ENCODE results near the gene MPEG1.

The MPEG1 gene

DNA sequence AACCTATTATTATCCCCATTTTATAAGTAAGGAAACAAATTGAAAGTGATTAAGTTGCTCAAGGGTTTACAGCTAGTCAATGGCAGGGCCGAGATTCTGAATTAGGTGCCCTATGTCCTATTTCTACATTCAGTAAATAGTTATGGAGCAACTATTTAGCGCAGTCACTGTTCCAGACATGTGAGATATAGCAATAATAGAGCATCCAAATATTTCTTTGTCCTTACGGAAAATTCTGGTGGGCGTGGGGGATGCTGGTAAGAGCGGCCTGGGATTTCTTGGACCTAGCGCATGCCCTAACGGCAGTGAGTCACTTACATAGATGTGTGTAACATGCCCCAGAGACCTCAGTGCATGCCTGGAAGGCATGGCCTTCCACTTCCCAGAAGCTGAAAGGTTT is 36.4 kb downstream of the MPEG1 start:
- no peak for DNase-seq (ENCODE audit: insufficient read length, low spot score)
- FAIRE-seq, result no peak

DNA sequence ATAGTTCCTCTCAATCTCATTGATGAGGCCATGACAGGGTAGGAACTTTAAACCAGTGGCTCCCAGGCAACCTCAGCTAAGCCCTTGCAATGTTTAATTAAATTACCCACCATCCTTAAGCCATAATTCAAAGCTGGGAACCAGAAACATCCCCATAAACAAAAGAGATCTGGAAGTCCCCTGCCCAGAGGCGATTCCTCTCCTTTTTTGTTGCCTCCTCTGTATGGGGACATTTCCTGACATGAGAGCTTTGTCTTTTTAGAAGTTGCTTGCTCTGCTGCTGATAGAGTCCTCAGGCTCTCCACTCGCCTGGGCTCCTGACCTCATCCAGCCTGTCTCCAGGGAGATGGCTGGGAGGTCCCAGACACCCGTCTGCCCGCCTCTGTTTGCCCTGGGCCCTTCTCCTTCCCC is 37.6 kb downstream of the MPEG1 start:
- FAIRE-seq (no peak), DNase-seq (ENCODE audit: insufficient read length, low spot score) (no peak)
- no peak for TF ChIP-seq POLR2AphosphoS5 (IDR thresholded peaks at IDR 0.05; ENCODE audit: low read depth, low read length)

More for the DNA sequence above, 36.4 kb downstream of the MPEG1 start:
- no peak for TF ChIP-seq PAX5 (IDR thresholded peaks at IDR 0.05; ENCODE audit: insufficient read depth, low read length, severe bottlenecking)
- no peak for TF ChIP-seq SPI1 (IDR thresholded peaks at IDR 0.05; ENCODE audit: low read depth, low read length)
- TF ChIP-seq POU2F2 (IDR thresholded peaks at IDR 0.05; ENCODE audit: low read depth, low read length), result no peak
- TF ChIP-seq TAF1 (IDR thresholded peaks at IDR 0.05; ENCODE audit: low read depth, low read length), result no peak
- TF ChIP-seq POLR2A (IDR thresholded peaks at IDR 0.05; ENCODE audit: low read depth, low read length), result no peak
- TF ChIP-seq POLR2AphosphoS5 (IDR thresholded peaks at IDR 0.05; ENCODE audit: low read depth, low read length), result no peak

DNA sequence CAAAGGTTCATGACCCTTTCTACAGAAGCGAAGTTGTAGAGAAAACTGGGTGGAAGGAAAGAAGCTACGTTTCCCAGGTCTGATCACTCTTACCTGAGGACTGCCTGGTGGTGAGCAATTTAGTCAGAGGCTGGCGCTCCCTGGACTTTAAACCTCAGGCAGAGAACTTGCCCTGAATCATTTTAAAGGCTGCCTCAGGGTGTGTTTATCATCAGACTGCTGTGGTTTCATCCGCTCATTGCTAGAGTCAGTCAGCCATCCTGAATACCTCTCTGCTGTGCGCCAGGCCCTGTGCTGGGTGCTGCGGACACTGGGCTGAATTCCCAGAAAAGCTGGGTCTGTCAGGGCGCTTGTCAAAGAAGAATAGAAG is 38.1 kb downstream of the MPEG1 start:
- FAIRE-seq (no peak), DNase-seq (ENCODE audit: insufficient read length, low spot score) (no peak)
- TF ChIP-seq POLR2AphosphoS5 (IDR thresholded peaks at IDR 0.05; ENCODE audit: low read depth, low read length) (no peak), SPI1 (IDR thresholded peaks at IDR 0.05; ENCODE audit: low read depth, low read length) (no peak), TAF1 (IDR thresholded peaks at IDR 0.05; ENCODE audit: low read depth, low read length) (no peak), PAX5 (IDR thresholded peaks at IDR 0.05; ENCODE audit: insufficient read depth, low read length, severe bottlenecking) (no peak), POLR2A (IDR thresholded peaks at IDR 0.05; ENCODE audit: low read depth, low read length) (no peak), POU2F2 (IDR thresholded peaks at IDR 0.05; ENCODE audit: low read depth, low read length) (no peak)

DNA sequence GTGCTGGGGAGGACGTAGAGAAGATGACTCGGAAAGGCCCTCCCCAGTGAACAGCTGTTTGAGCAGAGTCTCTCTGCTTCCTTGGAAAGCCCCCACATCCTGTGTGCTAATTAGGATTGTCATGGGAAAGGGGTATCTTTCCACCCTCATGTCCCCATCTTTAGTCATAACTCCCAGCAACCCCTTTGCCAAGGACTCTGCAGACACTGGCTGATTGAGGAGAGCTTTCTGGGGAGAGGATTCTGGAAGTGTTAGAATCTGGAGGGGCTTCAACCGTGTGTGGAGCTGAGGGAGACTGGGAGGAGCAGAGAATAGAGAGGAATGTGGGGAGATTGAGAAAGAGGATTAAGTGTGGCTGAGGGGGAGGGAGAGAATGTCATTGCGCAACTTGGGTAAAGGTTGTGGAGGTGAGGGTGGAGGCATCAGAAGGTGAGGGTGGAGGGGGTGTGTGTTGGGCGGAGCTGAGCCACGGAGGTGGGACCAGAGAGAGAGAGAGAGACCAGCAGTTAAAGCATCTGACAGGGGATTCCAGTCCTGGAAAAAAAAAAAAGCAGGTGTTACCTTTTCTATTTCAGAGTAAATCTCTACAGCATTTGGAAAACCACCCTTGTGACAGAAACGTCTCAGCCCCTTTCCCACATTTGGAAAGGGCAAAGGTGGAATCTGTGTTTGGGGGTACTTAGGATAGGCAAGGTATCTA is 38.6 kb downstream of the MPEG1 start:
- no peak for DNase-seq (ENCODE audit: insufficient read length, low spot score)
- TF ChIP-seq SPI1 (IDR thresholded peaks at IDR 0.05; ENCODE audit: low read depth, low read length) (no peak), POU2F2 (IDR thresholded peaks at IDR 0.05; ENCODE audit: low read depth, low read length) (no peak), POLR2A (IDR thresholded peaks at IDR 0.05; ENCODE audit: low read depth, low read length) (no peak), TAF1 (IDR thresholded peaks at IDR 0.05; ENCODE audit: low read depth, low read length) (no peak), PAX5 (IDR thresholded peaks at IDR 0.05; ENCODE audit: insufficient read depth, low read length, severe bottlenecking) (no peak), POLR2AphosphoS5 (IDR thresholded peaks at IDR 0.05; ENCODE audit: low read depth, low read length) (no peak)
- FAIRE-seq, result no peak

DNA sequence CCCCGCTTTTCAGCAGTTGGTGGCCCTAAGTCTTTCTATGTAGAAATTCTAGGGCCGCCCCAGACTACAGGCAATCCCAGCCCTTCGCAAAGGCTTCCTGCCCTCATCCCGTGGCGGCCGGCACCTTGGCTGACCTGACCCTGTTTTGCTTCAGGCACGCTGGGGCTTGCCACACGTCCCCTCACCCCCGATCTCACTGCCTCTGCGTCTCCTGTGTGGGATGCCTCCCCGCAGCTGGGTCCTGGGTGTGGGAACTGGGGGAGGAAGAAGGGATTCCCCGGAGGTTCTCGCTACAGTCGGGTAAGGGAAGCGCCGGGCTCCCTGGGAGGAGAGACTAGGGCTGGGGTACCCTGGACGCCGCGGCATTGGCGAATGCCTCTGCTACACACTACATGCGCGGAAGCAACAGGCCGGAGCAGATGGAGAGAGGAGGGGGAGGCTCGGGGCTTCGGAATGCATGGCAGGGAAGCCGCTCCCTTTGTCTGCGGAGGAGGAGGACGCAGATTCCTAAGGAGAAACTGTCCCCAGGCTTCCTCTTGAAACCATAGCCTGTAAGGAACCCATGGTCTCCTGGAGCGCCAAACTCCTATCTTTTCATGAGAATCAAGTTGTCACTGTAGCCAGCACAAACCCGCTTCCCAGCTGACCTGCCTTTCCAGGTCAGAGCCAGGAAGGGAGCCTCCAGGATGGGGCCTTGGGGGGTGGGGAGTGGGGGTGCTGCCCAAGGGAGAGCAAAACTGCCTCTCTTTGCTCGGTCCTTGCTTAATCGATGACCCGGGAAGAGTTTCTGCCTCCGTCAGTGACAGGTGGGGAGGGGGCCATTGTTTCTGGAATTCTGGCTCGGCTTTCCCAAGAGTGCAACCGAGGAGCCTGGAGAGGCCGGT is 39.4 kb downstream of the MPEG1 start:
- no peak for DNase-seq (ENCODE audit: insufficient read length, low spot score)
- no peak for FAIRE-seq
- TF ChIP-seq POU2F2 (IDR thresholded peaks at IDR 0.05; ENCODE audit: low read depth, low read length) (no peak; the same call in 1 of the 2 replicates), POLR2A (IDR thresholded peaks at IDR 0.05; ENCODE audit: low read depth, low read length) (no peak), TAF1 (IDR thresholded peaks at IDR 0.05; ENCODE audit: low read depth, low read length) (no peak), PAX5 (IDR thresholded peaks at IDR 0.05; ENCODE audit: insufficient read depth, low read length, severe bottlenecking) (no peak), POLR2AphosphoS5 (IDR thresholded peaks at IDR 0.05; ENCODE audit: low read depth, low read length) (no peak), SPI1 (IDR thresholded peaks at IDR 0.05; ENCODE audit: low read depth, low read length) (no peak)

DNA sequence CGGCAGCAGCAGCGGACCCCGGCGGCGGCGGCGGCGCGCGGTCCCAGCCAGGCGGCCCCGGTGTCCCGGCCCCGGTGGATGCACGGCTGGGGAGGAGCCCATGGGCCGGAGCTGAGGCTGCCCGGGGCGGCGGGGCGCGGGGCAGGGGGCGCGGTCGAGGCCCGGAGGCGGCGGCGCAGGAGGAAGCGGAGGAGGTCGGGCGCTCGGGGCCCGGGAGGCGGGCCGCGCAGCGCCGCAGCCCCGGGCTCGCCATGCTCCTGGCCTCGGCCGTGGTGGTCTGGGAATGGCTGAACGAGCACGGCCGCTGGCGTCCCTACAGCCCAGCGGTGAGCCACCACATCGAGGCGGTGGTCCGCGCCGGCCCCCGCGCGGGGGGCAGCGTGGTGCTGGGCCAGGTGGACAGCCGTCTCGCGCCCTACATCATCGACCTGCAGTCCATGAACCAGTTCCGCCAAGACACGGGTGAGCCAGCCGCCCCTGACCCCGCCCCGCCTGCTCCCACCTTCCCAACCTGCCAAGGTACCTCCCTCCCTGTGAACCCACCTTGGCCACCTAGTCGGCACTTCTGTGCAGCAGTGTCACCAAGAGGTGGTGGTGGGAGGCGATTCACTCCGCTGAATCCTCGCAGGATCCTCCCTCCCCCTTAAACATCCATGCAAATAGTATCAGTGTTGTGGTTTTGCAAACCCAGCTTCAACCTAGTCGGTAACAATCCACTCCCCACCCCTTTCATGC is 40.2 kb downstream of the MPEG1 start:
- FAIRE-seq (peak; percentile 97), DNase-seq (ENCODE audit: insufficient read length, low spot score) (peak; percentile 56)
- TF ChIP-seq POLR2AphosphoS5 (IDR thresholded peaks at IDR 0.05; ENCODE audit: low read depth, low read length) (peak; percentile 88), POLR2A (IDR thresholded peaks at IDR 0.05; ENCODE audit: low read depth, low read length) (peak; percentile 89), TAF1 (IDR thresholded peaks at IDR 0.05; ENCODE audit: low read depth, low read length) (peak; percentile 76), POU2F2 (IDR thresholded peaks at IDR 0.05; ENCODE audit: low read depth, low read length) (peak; percentile 96), PAX5 (IDR thresholded peaks at IDR 0.05; ENCODE audit: insufficient read depth, low read length, severe bottlenecking) (no peak), SPI1 (IDR thresholded peaks at IDR 0.05; ENCODE audit: low read depth, low read length) (no peak)

DNA sequence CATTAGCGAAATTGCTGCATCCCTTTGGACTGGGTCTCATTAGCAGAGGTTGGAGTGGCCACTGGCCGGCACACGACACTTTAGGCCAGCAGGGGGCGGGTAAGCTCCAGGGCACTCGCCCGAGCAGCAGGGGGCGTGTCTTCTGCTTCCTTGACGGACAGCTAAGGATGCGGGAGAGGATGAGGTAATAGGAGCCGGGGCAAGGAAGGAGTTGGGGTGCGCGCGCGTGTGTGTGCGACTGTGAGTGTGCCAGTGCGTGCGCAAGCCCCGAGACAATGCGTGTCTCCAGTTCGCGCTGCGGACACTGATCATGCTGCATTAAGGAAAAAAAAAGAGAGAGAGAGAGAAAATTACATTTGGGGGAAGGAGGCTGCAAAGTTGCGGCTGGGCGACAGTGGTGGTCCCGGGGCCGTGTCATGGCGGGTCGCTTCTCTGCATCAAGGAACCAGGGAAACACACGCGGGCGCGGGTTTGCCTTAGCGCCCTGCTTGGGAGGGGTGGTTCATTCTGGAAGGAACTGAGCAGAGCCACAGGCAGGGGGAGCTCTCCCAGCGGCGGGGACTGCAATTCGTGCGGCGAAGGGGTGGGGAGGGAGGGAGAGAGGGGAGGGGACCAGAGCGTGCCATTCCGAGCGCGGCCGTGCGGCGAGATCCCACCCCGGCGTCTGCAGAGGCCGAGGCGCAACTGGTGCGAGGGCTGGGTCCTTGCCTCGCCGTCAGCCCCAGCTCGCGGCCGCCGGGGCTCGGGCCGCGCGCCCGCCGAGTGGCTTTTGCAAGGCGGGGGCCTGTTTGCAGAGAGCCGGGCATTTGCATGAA is 41.0 kb downstream of the MPEG1 start, which contains the start of gene DTX4:
DTX4 (plus strand) TSS at position 625 of the 815 bp plus-strand sequence. CDS start 464 bp downstream, outside the sequence.
- TF ChIP-seq POU2F2 (IDR thresholded peaks at IDR 0.05; ENCODE audit: low read depth, low read length) (no peak; the same call in 1 of the 2 replicates), POLR2AphosphoS5 (IDR thresholded peaks at IDR 0.05; ENCODE audit: low read depth, low read length) (peak; percentile 47; the same call in 1 of the 2 replicates), POLR2A (IDR thresholded peaks at IDR 0.05; ENCODE audit: low read depth, low read length) (peak; percentile 59; the same call in 1 of the 2 replicates), SPI1 (IDR thresholded peaks at IDR 0.05; ENCODE audit: low read depth, low read length) (peak; percentile 37; the same call in 1 of the 2 replicates), PAX5 (IDR thresholded peaks at IDR 0.05; ENCODE audit: insufficient read depth, low read length, severe bottlenecking) (no peak), TAF1 (IDR thresholded peaks at IDR 0.05; ENCODE audit: low read depth, low read length) (peak; percentile 51; the same call in 1 of the 2 replicates)
- FAIRE-seq, result peak; percentile 99
- peak; percentile 79 for DNase-seq (ENCODE audit: insufficient read length, low spot score)

DNA sequence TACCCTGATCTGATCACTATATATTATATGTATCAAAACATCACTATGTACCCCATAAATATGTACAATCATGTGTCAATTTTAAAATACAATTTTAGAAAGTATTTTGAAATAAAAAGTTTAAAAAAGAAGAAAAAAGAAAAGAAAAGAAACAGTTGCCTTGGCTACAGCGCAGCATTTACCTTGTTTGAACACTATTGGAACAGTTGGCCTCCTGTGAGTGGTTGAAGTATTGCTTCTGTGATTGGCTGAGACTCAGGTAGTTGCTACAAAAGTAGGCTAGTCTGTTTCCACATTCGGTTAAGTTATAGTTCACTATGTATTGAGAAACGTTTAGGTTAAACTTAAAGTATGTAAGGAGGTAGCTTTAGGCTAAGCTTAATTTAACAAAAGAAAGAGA is 48.7 kb downstream of the MPEG1 start:
- TF ChIP-seq TAF1 (IDR thresholded peaks at IDR 0.05; ENCODE audit: low read depth, low read length) (no peak), POLR2A (IDR thresholded peaks at IDR 0.05; ENCODE audit: low read depth, low read length) (no peak)
- no peak for FAIRE-seq
- DNase-seq (ENCODE audit: insufficient read length, low spot score), result no peak

Data from GM12891 (cell line).